PC-9 (cell line): ENCODE measurements around the gene SLC15A1. TPM values are rescaled to one million over a fixed set of nuclear protein-coding genes. Genes with fewer than 3 reads are reported as not detected.

Experiments used
- BruUV-seq: library from RNA; stranded (reverse); fragments of 400-500 nt; replicated peaks from 2 replicates; lab custom pipeline; 2021; lab: Mats Ljungman, UMichigan
- CTCF ChIA-PET: fragments of 300-600 bp; sonication (Branson Sonifier 250); formaldehyde crosslinking; loops from one replicate; lab custom pipeline; 2022; ENCODE audit warnings: antibody characterized with exemption; lab: Charles Lee
- POLR2A ChIA-PET: fragments of 300-600 bp; sonication (Branson Sonifier 250); formaldehyde crosslinking; loops from one replicate; lab custom pipeline; 2022; ENCODE audit warnings: antibody characterized with exemption; ENCODE audit not compliant: unreplicated experiment; lab: Charles Lee
- DNase-seq, 2 experiments: peaks; one replicate each; pipeline versions ENCODE4 v3.0.0 to v3.0.0-alpha.2; 2015 to 2022; ENCODE audit warnings: mixed read lengths in 1 of 2
- H2AFZ ChIP-seq: fragments of 200-600 bp; sonication (generic); 2 replicates; pipeline ENCODE4 v1.8.1; 2017; ENCODE audit warnings: antibody characterized with exemption
- H3F3A ChIP-seq: fragments of 200-600 bp; sonication (generic); 2 replicates; pipeline ENCODE4 v1.8.1; 2017; ENCODE audit warnings: antibody characterized with exemption, mild to moderate bottlenecking, low read depth; ENCODE audit not compliant: insufficient read depth
- H3K27ac ChIP-seq: fragments of 200-600 bp; sonication (generic); 2 replicates; pipeline ENCODE4 v1.6.1; 2016; ENCODE audit warnings: mixed run types
- H3K27me3 ChIP-seq: fragments of 200-600 bp; sonication (generic); 2 replicates; pipeline ENCODE4 v1.6.1; 2016; ENCODE audit warnings: low read depth, mixed run types; ENCODE audit not compliant: insufficient read depth
- H3K36me3 ChIP-seq: fragments of 200-600 bp; sonication (generic); 2 replicates; pipeline ENCODE4 v1.6.1; 2016; ENCODE audit warnings: low read depth, mixed run types
- H3K4me1 ChIP-seq: fragments of 200-600 bp; sonication (generic); replicated peaks from 2 replicates; pipeline ENCODE4 v1.6.1; 2016; ENCODE audit warnings: mixed run types; ENCODE audit not compliant: insufficient read depth
- H3K4me2 ChIP-seq: fragments of 200-600 bp; sonication (generic); 2 replicates; pipeline ENCODE4 v1.6.1; 2017; ENCODE audit warnings: mixed run types
- H3K4me3 ChIP-seq: fragments of 200-600 bp; sonication (generic); 2 replicates; pipeline ENCODE4 v1.6.1; 2016; ENCODE audit warnings: mixed run types
- H3K79me2 ChIP-seq: fragments of 200-600 bp; sonication (generic); 2 replicates; pipeline ENCODE4 v1.6.1; 2017; ENCODE audit warnings: low read depth, mixed run types
- H3K9me2 ChIP-seq: fragments of 200-600 bp; sonication (generic); 2 replicates; pipeline ENCODE4 v1.8.1; 2017; ENCODE audit warnings: mild to moderate bottlenecking; ENCODE audit not compliant: insufficient read depth
- H3K9me3 ChIP-seq: fragments of 200-600 bp; sonication (generic); 2 replicates; pipeline ENCODE4 v1.8.1; 2016; ENCODE audit warnings: low read depth; ENCODE audit not compliant: insufficient read depth
- H4K20me1 ChIP-seq: fragments of 200-600 bp; sonication (generic); 2 replicates; pipeline ENCODE4 v1.8.1; 2017; ENCODE audit not compliant: insufficient read depth
- EZH2 ChIP-seq: fragments of 200-600 bp; sonication (generic); IDR thresholded peaks from 2 replicates; pipeline ENCODE4 v1.8.0; 2017; ENCODE audit warnings: antibody characterized with exemption, low read depth
- intact Hi-C: fragments of 100-400 bp; cut with micrococcal nuclease; formaldehyde crosslinking; loops from one replicate; pipeline ENCODE4 v1.10.0; 2022; ENCODE audit not compliant: unreplicated experiment
- total RNA-seq: library from RNA; stranded (reverse); gene quantifications from 2 replicates; pipeline ENCODE4 v1.2.3, GENCODE V29; 2021
- TF ChIP-seq, protein P1 (sequence below): fragments of 200-600 bp; sonication (generic); conservative IDR thresholded peaks from 2 replicates; pipeline ENCODE4 v1.6.1; 2017; ENCODE audit warnings: mixed run types, antibody characterized with exemption, mild to moderate bottlenecking, moderate library complexity

Gene SLC15A1
- total RNA-seq, 1 experiment from 2014 or later: 0.55 TPM

DNA sequence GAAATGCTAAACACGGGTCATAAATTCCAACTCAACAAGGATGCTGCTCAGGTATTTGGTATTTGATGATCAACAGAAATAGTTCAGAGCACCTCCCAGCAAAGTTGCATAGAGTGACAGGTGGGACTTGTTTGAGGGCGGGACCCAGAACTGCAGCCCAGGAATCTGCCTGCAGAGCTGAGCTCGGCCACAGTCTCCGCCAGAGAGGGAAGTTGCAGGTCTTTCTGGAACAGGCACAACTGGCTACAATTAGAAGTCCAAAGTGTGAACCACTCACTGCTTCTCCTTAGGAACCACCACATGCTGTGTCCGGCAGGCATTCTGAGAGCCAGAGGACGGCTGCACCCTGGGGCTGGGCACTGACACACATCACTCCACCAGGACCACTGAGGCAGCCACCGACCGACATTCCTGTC, 1.1 kb downstream of the SLC15A1 start:
- H3K4me3 ChIP-seq: peak overlapping the region; percentile 64; the same call in 1 of the 2 replicates
- POLR2A ChIA-PET: no interaction called here
- peak overlapping the region; percentile 78 for H2AFZ ChIP-seq

GRCh38 chr13:98749501-98749900, 3.0 kb downstream of the SLC15A1 start:
- ChIA-PET POLR2A (no interaction called here), CTCF (no interaction called here)
- Histone ChIP-seq H3K36me3 (no peaks in the 10 kb centered on the region), H3F3A (peaks cover 25% of the 10 kb centered on the region), H3K4me1 (peaks cover 32% of the 10 kb centered on the region), H3K9me3 (no peaks in the 10 kb centered on the region; the same call in none of the 2 replicates), H3K27ac (no peak overlapping the region), H4K20me1 (no peaks in the 10 kb centered on the region), H3K9me2 (no peaks in the 10 kb centered on the region), H3K27me3 (no peaks in the 10 kb centered on the region), H3K4me3 (no peak overlapping the region), H3K79me2 (no peaks in the 10 kb centered on the region), H2AFZ (no peak overlapping the region), H3K4me2 (no peak overlapping the region)
- DNase-seq: no peak
- TF ChIP-seq, protein P1, sequence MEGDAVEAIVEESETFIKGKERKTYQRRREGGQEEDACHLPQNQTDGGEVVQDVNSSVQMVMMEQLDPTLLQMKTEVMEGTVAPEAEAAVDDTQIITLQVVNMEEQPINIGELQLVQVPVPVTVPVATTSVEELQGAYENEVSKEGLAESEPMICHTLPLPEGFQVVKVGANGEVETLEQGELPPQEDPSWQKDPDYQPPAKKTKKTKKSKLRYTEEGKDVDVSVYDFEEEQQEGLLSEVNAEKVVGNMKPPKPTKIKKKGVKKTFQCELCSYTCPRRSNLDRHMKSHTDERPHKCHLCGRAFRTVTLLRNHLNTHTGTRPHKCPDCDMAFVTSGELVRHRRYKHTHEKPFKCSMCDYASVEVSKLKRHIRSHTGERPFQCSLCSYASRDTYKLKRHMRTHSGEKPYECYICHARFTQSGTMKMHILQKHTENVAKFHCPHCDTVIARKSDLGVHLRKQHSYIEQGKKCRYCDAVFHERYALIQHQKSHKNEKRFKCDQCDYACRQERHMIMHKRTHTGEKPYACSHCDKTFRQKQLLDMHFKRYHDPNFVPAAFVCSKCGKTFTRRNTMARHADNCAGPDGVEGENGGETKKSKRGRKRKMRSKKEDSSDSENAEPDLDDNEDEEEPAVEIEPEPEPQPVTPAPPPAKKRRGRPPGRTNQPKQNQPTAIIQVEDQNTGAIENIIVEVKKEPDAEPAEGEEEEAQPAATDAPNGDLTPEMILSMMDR: no peak
- TF ChIP-seq EZH2: no peak
- intact Hi-C loops: no loop called here
- no TSS peak for BruUV-seq

More for the DNA sequence above, 1.1 kb downstream of the SLC15A1 start:
- Histone ChIP-seq H3K4me1 (peaks cover 32% of the 10 kb centered on the region), H3K36me3 (no peaks in the 10 kb centered on the region), H3K4me2 (peak overlapping the region; percentile 84), H3K27me3 (no peaks in the 10 kb centered on the region), H3K79me2 (no peaks in the 10 kb centered on the region), H3F3A (peaks cover 25% of the 10 kb centered on the region), H3K9me3 (no peaks in the 10 kb centered on the region; the same call in none of the 2 replicates), H3K27ac (no peak overlapping the region), H4K20me1 (no peaks in the 10 kb centered on the region), H3K9me2 (no peaks in the 10 kb centered on the region)
- TF ChIP-seq, protein P1: no peak
- no peak for TF ChIP-seq EZH2
- BruUV-seq: no TSS peak
- DNase-seq: peak; percentile 37 to 90
- intact Hi-C loops: no loop called here
- CTCF ChIA-PET: no interaction called here

- Histone ChIP-seq H4K20me1 (no peaks in the 10 kb centered on the region), H3K27ac (peak overlapping the region; percentile 69), H3F3A (peaks cover 21% of the 10 kb centered on the region), H3K27me3 (no peaks in the 10 kb centered on the region), H3K9me3 (no peaks in the 10 kb centered on the region), H3K4me3 (no peak overlapping the region), H3K79me2 (no peaks in the 10 kb centered on the region), H3K9me2 (no peaks in the 10 kb centered on the region), H3K36me3 (no peaks in the 10 kb centered on the region), H3K4me1 (peaks cover 32% of the 10 kb centered on the region), H3K4me2 (peak overlapping the region; percentile 54), H2AFZ (no peak overlapping the region)
- peak; percentile 57 to 96 for DNase-seq
- POLR2A ChIA-PET: no interaction called here
- no peak for TF ChIP-seq EZH2
- TF ChIP-seq, protein P1: no peak
- intact Hi-C loops: no loop called here
- CTCF ChIA-PET: interaction anchor here (1.1 kb wide), 1 partner anchor 74 kb away, joined by 3 read pairs; no protein-coding TSS in a partner anchor
- BruUV-seq: no TSS peak
These were observed 5.5 kb downstream of the SLC15A1 start for GRCh38 chr13:98746968-98747367.
